ENCODE results near the gene NTM.

The NTM gene

DNA sequence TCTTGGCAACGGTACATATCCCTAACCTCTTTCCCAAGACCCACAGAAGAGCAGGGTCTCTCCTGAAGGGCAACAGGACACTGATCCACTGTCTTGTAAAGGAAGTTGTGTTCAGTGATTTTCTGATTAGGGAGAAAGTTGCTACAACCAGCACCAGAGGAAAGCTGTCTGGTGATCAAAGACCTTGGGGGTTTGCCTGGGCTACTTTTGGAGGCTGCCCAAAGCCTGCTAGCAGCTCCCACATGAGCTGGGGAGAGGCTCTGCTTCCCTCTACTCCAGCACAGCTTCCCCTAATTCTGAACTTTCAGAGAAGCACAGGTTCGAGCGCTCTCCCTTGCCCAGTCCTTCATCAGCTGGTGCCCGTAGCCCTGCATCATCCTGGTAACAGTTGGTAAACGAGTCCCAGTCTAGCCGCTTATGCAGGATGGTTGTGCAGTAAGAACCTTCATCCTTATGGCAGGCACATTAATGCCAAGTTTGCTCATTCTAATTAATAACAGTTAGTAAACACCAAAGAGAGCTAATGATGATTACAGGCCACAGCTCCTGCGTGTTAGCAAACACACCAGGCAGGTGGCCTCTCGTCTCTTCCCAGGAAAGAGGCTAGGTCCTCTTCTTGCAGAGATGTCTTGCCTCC, 173.1 kb downstream of the NTM start:
- no peak for DNase-seq (ENCODE audit: low read depth in 1 of 2, low spot score in 1 of 2)

DNA sequence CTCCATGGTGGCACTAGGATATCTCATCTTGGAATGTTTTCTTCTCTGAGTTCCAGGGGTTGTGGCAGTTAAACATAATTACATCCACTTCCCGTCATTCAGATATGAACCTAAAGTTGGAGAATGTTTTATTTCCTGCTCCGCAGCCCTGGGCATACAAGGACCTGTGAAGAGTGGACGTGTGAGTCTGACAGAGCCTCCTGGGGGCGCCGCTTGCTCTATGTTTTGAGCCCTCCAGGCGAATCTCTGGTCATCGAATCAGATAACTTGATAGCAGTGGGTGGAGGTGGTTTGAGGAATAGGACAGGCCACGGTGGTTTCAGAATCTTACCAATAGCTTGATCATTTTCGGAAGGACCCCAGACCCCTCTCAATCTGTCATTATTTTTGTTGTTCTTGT, 174.2 kb downstream of the NTM start:
- no peak for DNase-seq (ENCODE audit: low read depth in 1 of 2, low spot score in 1 of 2)

GRCh38 chr11:131546218-131546895, 175.9 kb downstream of the NTM start:
- no peak for DNase-seq (ENCODE audit: low read depth in 1 of 2, low spot score in 1 of 2)

- DNase-seq (ENCODE audit: low read depth in 1 of 2, low spot score in 1 of 2), result no peak
Measured at GRCh38 chr11:131549099-131549498, 178.7 kb downstream of the NTM start.

DNA sequence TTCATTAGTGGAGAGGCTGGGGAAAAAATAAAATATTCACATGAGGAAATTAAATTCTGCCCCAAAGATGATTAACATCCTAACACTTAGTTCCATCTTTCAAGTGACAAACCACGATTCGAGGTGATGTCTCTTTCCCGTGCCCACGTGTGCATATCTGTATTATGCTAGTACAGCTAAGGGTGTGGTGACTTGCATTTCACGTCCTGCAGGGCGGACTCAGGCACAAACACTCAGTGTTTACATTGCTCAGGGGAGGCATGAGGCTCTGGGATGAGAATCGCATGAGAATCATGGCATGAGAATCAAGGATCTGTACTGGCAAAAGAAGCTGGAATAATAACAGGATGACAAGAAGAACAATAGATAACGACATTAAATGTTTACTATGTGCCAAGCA, 179.4 kb downstream of the NTM start:
- DNase-seq (ENCODE audit: low read depth in 1 of 2, low spot score in 1 of 2), result no peak

DNA sequence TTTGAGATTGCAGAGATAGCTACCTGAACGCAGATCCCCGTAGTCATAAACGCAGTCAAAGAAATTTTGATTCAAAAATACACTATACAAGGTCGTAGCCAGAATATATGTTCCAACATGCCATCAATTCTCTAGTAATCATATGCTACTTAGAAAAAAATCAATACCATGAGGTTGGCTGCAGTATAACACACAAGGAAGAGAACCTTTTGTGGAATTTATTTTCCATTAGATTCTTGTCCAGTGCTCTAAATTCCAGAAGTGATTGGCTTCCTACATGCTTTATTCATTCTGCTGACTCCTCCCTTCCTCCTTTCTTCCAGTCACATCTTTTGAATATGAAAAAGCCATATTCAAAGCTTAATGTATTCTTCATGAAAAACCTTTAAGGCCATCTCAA, 189.9 kb downstream of the NTM start:
- DNase-seq (ENCODE audit: low read depth in 1 of 2, low spot score in 1 of 2), result no peak

DNA sequence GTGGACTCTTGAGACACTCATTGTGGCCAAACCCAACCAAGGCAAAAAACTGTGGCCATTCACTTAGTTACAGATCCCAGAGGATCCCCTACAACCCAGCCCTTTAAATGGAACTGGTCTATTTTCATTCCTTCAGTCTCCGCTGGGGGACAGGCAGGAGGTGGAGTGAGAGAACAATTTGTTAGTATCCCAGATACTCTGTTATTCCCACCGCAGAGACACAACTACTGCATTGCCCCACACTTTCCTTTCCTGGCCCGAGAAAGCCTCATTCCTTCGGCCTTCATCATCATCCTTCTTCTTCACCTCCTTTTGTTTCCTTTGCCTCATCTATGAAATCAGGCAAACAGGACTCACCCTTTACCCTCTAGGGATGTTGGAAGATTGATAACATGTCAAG, 191.1 kb downstream of the NTM start:
- DNase-seq (ENCODE audit: low read depth in 1 of 2, low spot score in 1 of 2), result no peak

DNA sequence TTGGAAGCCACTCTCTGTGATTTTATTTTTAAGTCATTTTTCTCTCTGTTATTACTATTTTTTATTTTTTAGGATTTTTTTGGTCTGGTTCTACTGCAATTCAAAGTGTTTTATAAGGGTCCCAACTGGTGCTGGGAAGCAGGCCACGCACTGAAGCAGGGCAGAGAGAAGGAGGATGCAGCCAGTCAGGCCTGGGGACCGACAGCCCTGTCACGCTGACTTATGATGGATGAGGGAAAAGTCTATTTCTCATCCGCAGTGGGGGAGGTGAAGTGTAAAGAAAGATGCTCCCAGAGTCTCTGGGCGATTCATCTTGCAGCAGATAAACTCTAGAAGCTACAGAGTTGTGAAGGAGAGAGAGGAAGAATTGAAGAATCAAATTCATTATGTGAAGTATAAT, 191.6 kb downstream of the NTM start:
- DNase-seq (ENCODE audit: low read depth in 1 of 2, low spot score in 1 of 2), result no peak

DNA sequence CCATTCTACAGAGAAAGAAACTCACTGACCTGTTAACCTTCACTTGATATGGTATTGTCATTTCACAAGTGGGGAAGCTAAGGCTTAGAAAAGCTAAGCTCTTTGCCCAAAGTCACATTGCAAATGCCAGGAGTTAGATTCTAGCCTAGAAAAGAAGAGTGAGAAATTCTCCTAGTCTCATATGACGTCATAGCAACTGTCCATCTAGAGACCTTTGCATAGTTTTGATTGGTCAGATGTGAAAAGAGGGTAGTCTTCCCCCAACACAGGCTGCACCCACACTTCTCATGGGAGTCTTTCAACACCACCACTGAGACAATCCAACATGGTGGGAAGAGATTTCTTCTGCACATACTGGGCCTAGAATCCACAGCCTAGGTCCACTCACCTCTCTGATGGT, 197.9 kb downstream of the NTM start:
- DNase-seq (ENCODE audit: low read depth in 1 of 2, low spot score in 1 of 2), result no peak

GRCh38 chr11:131571571-131571970, 201.2 kb downstream of the NTM start:
- no peak for DNase-seq (ENCODE audit: low read depth in 1 of 2, low spot score in 1 of 2)

GRCh38 chr11:131572423-131572822, 202.0 kb downstream of the NTM start:
- no peak for DNase-seq (ENCODE audit: low read depth in 1 of 2, low spot score in 1 of 2)

- no peak for DNase-seq (ENCODE audit: low read depth in 1 of 2, low spot score in 1 of 2)
Measured at GRCh38 chr11:131579932-131580387, 209.5 kb downstream of the NTM start.

DNA sequence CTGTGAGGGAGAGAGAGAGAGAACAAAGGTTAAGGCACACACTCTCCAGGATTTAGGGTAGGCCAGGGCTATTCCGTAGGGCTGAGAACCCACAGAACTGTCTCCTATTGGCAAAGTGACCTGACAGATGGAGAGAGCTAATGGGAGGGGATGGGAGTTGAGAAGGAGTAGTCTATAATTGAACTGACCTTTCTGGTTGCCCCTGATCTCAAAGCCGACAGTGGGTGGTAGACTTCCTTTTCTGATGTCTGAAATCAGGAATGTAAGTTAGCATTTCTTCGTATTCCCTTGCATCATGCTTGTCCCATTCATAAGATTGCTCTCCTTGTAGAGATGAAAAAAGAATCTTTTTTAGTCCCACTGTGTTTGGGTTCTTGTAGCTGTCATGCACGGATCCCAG, 210.1 kb downstream of the NTM start:
- no peak for DNase-seq (ENCODE audit: low read depth in 1 of 2, low spot score in 1 of 2)

- no peak for DNase-seq (ENCODE audit: low read depth in 1 of 2, low spot score in 1 of 2)
Measured at GRCh38 chr11:131581046-131581445, 210.6 kb downstream of the NTM start.

DNA sequence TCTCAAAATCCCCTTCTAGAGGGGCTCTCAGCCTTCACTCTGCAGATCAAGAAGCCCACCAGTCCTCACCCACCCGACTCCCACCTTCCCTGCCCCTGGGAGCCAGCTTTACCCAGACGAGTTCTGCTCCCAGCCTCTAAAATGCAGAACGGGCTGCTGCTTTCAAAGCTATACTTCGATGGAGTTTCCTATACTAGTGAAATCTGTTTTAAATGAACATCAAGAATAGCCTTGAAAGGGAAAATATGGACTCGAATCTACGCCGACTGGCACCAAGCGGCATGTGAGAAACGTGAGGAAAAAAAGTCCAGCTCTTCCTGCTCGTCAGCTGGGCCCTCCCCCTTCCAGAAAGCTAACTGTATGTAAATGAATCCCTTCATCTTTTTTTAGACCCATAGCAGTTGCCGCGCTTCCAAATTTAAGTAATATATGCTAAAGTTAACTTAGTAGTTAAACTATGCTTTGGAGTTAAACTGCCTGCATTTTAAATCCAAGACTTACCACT, 211.7 kb downstream of the NTM start:
- no peak for DNase-seq (ENCODE audit: low read depth in 1 of 2, low spot score in 1 of 2)

DNA sequence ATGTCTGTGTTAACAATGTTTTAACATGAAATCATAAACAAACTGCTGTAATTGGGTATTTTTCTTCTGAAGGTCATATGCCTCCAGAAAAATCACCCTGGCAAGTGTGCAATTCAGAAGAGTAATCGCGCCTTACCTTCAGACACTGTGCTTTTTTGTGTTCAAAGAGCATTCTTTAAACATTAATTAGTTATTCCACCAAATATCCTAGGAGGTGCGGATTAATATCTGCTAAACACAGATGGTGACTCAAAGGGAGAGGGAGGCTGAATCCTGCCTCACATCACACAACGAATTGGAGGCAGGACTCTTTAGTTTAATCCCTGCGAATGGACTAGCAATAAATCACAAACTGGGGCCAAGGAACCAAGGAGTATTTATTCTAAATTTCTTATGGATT, 213.0 kb downstream of the NTM start:
- DNase-seq (ENCODE audit: low read depth in 1 of 2, low spot score in 1 of 2), result no peak

GRCh38 chr11:131583938-131584337, 213.5 kb downstream of the NTM start:
- DNase-seq (ENCODE audit: low read depth in 1 of 2, low spot score in 1 of 2), result no peak

DNA sequence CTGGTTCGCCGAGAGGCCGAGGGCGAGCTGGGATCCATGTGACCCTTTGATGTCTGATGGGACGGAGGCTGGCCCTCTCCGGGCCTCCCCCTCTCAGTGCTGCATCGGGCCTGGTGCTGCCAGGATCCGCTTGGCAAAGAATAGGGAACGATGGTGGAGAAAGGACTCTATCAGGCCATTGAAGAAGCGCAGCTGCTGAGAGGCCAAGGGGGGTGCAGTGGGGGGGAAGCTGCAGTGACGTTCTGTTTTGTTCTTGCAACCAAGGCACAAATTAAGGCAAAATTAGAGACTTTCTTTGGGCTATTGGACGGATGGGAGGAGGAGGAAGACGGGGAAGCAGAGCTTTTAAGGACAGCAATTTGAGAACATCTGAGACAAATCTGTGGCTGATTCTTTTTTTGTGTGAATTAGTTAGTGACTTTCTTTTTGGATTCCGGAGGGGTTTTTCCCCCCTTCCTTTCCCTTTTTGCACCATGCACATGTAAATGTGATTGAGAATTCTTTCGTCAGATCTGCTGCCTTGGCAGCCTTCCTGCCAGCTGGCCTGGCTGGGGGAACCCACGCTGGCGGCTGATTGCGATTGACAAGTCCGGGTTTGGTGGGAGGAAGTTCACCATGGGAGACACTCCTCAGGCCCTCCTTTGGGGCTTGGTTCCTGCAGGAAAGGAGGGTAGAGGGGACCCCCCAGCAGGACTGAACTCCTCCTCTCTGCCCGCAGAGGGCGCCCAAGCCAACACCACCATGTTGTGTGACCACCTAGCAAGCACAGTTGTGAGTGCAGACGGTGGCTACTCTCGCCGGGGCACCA, 214.6 kb downstream of the NTM start:
- DNase-seq (ENCODE audit: low read depth in 1 of 2, low spot score in 1 of 2), result no peak

DNA sequence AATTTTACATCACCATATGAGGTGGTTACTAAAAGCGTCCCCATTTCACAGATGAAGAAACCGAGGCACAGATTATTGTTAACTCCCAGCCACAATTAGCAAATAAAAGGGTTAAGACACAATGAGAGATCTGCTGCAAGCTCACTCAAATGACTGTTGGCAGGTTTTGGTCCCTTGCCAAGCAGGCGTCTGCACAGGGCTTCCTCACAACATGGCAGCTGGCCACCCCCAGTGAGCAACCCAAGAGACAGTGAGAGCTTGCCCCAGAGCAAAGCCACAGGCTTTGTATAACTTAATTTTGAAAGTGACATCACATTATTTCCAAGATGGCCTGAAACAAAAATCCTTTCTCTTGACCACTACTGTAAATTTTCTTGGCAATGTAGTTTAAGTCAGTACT, 217.6 kb downstream of the NTM start:
- no peak for DNase-seq (ENCODE audit: low read depth in 1 of 2, low spot score in 1 of 2)

DNA sequence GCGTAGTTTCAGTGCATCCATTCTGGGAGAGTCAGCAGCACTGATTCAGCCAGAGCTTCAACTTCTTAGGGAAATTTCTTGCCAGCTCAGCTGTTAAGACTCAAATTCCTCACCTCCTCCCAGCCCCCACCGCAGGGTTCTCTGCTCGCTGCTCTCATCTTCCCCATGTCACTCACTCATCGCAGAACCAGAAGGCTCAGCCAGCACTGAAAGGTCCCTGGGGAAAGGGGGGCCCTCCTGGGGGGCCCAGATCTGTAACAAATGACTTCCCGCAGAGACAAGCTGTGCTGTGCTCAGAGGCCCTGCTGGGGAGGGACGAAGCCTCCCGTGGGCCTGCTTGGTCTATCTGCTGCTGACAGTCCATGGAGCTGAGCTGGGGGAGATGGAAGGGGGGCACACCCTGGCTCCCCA, 220.6 kb downstream of the NTM start:
- DNase-seq (ENCODE audit: low read depth in 1 of 2, low spot score in 1 of 2), result no peak

DNA sequence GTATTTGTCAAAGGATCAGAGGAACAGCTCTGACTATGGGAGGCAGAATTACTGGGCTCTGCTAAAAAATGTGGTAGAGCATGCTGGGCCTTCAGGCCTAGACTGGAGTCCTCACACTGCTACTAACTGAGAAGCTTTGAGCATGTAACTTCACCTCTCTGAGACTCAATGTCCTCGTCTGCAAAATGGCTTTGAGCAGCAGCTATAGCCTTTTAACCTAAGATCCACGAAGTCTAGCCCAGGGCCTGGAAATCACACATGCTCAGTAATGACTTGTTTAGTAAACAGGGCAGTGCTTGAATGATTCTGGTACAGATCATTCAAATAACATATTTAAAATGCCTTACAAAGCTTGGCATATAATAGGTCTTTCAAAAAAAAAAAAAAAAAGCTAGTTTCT, 221.7 kb downstream of the NTM start:
- DNase-seq (ENCODE audit: low read depth in 1 of 2, low spot score in 1 of 2), result no peak

- no peak for DNase-seq (ENCODE audit: low read depth in 1 of 2, low spot score in 1 of 2)
Measured at GRCh38 chr11:131592734-131593133, 222.3 kb downstream of the NTM start.
